GM12878 (cell line): Measurements from ENCODE around the gene ELOA. TPM values are rescaled to one million over a fixed set of nuclear protein-coding genes. Genes with fewer than 3 reads are reported as not detected.

ENCODE experiments used
- ATAC-seq: fragments of 200-7000 bp; cut with Tn5 transposase; 3 replicates; pipeline ENCODE4 v1.9.1; 2020; ENCODE audit warnings: mild to moderate bottlenecking, moderate library complexity
- BruUV-seq: library from RNA; stranded (reverse); fragments of 400-500 nt; replicated peaks from 2 replicates; lab custom pipeline; 2021; lab: Mats Ljungman, UMichigan
- CTCF ChIA-PET: fragments of 300-600 bp; sonication (Branson Sonifier 250); formaldehyde crosslinking; extraction: SDS; loops from one replicate; lab custom pipeline; 2021; ENCODE audit warnings: inconsistent platforms; lab: Yijun Ruan, JAX
- POLR2A ChIA-PET: fragments of 350-600 bp; formaldehyde crosslinking; extraction: SDS; loops from one replicate; lab custom pipeline; 2021; ENCODE audit warnings: inconsistent platforms; lab: Charles Lee
- RAD21 ChIA-PET: fragments of 300-600 bp; sonication (Branson Sonifier 250); formaldehyde crosslinking; loops from one replicate; lab custom pipeline; 2023; ENCODE audit warnings: antibody characterized with exemption; ENCODE audit not compliant: unreplicated experiment; lab: Charles Lee
- SMC1A ChIA-PET: fragments of 300-600 bp; sonication (Branson Sonifier 250); formaldehyde crosslinking; loops from one replicate; lab custom pipeline; 2023; ENCODE audit not compliant: unreplicated experiment, uncharacterized antibody; lab: Charles Lee
- DNase-seq: peaks from one replicate; pipeline ENCODE4 v3.0.0-alpha.2; 2011; ENCODE audit warnings: low read depth, low spot score
- FAIRE-seq: peaks from 3 replicates; lab custom pipeline; 2011; peaks lifted over from hg19 to GRCh38; lab: Jason Lieb, UNC
- H2AFZ ChIP-seq: 2 replicates; pipeline ENCODE4 v1.6.0; 2011; ENCODE audit warnings: low read depth, low read length, control low read depth; ENCODE audit not compliant: control insufficient read depth
- H3K27ac ChIP-seq: 2 replicates; pipeline ENCODE4 v1.5.1; 2011; ENCODE audit warnings: control low read depth; ENCODE audit not compliant: control insufficient read depth, insufficient read depth
- H3K27me3 ChIP-seq, 2 experiments: replicated peaks in 1 of 2; 2 replicates each; pipeline versions ENCODE4 v1.6.0 to v1.6.1; 2011; ENCODE audit warnings: low read length in 1 of 2; ENCODE audit not compliant: control insufficient read depth in 2 of 2, insufficient read depth in 2 of 2
- H3K36me3 ChIP-seq, 2 experiments: 2 replicates each; pipeline ENCODE4 v1.5.1; 2011; ENCODE audit warnings: low read length in 1 of 2; ENCODE audit not compliant: control insufficient read depth in 2 of 2, insufficient read depth in 2 of 2
- H3K4me1 ChIP-seq: 2 replicates; pipeline ENCODE4 v1.6.1; 2011; ENCODE audit warnings: mild to moderate bottlenecking, low read length, moderate library complexity, mixed read lengths; ENCODE audit not compliant: control insufficient read depth, insufficient read depth
- H3K4me2 ChIP-seq: 2 replicates; pipeline ENCODE4 v1.6.0; 2011; ENCODE audit warnings: control low read depth; ENCODE audit not compliant: control insufficient read depth, insufficient read depth
- H3K4me3 ChIP-seq: fragments of 200-600 bp; sonication (generic); 2 replicates; pipeline ENCODE4 v1.5.1; 2016
- H3K79me2 ChIP-seq: 2 replicates; pipeline ENCODE4 v1.6.0; 2011; ENCODE audit warnings: low read length; ENCODE audit not compliant: control insufficient read depth, insufficient read depth
- H3K9ac ChIP-seq: 2 replicates; pipeline ENCODE4 v1.8.0; 2011; ENCODE audit warnings: low read length, control low read depth, mixed read lengths; ENCODE audit not compliant: control insufficient read depth, insufficient read depth
- H3K9me3 ChIP-seq: replicated peaks from 3 replicates; pipeline ENCODE4 v1.5.1; 2011; ENCODE audit warnings: mild to moderate bottlenecking, low read length; ENCODE audit not compliant: control insufficient read depth, insufficient read depth
- H4K20me1 ChIP-seq: 2 replicates; pipeline ENCODE4 v1.6.0; 2011; ENCODE audit not compliant: control insufficient read depth, insufficient read depth
- NFYB ChIP-seq: IDR thresholded peaks from 2 replicates; pipeline ENCODE4 v1.6.1; 2011; ENCODE audit warnings: low read depth, mild to moderate bottlenecking, low read length, improper control_type of control experiment, moderate library complexity; ENCODE audit not compliant: insufficient read depth
- WGBS: methylation state at CpG from one replicate; pipeline ENCODE4 v1.1.6; 2016; ENCODE audit warnings: low lambda C conversion rate; ENCODE audit not compliant: insufficient replicate concordance, insufficient coverage; ENCODE audit errors: missing lambda C conversion rate; 5-methylcytosine and 5-hydroxymethylcytosine counted together
- in situ Hi-C: fragments of 300-500 bp; cut with MboI; formaldehyde crosslinking; loops from 9 replicates; pipeline ENCODE4 v1.14.3; 2018; ENCODE audit warnings: mixed read lengths
- intact Hi-C: fragments of 100-400 bp; cut with micrococcal nuclease; formaldehyde crosslinking; loops from one replicate; pipeline ENCODE4 v1.14.2; 2022; ENCODE audit not compliant: unreplicated experiment
- polyA plus RNA-seq, 11 experiments: library from polyadenylated mRNA; depleted of rRNA in 4 of 11; unstranded in 6 of 11; stranded (reverse) in 5 of 11; fragments of >200 nt; fragmentation: Nextera tagmentation in 4 of 11; fragmentation: Illumina TruSeq in 1 of 11; extraction: Ambion mirVana in 4 of 11; extraction: Trizol in 1 of 11; gene quantifications; 1 replicate in 1 of 11; 2 replicates in 10 of 11; pipeline versions ENCODE4 v1.2.1 to v1.2.3, GENCODE V29; 2011 to 2016; ENCODE audit warnings: inconsistent platforms in 2 of 11, missing spikeins in 2 of 11, low read depth in 1 of 11
- total RNA-seq, 4 experiments: library from RNA; depleted of rRNA in 3 of 4; stranded (reverse); fragments of >200 nt in 3 of 4; fragmentation: Illumina TruSeq in 1 of 4; extraction: Trizol in 1 of 4; gene quantifications; 2 replicates each; pipeline versions ENCODE4 v1.2.1 to v1.2.3, GENCODE V29; 2013 to 2021
- TF ChIP-seq, protein P1 (sequence below): fragments of 450-650 bp; IDR thresholded peaks from 2 replicates; pipeline ENCODE4 v1.6.1; 2017; ENCODE audit warnings: mild to moderate bottlenecking, low read depth, inconsistent platforms; ENCODE audit not compliant: poor library complexity, severe bottlenecking

The ELOA gene
- total and polyA plus RNA-seq, 10 of the 15 experiments (the other 5 are each of a cell fraction or from before 2014, with no cell fraction given), result 20.1 to 63.6 (median 39.8) TPM

DNA sequence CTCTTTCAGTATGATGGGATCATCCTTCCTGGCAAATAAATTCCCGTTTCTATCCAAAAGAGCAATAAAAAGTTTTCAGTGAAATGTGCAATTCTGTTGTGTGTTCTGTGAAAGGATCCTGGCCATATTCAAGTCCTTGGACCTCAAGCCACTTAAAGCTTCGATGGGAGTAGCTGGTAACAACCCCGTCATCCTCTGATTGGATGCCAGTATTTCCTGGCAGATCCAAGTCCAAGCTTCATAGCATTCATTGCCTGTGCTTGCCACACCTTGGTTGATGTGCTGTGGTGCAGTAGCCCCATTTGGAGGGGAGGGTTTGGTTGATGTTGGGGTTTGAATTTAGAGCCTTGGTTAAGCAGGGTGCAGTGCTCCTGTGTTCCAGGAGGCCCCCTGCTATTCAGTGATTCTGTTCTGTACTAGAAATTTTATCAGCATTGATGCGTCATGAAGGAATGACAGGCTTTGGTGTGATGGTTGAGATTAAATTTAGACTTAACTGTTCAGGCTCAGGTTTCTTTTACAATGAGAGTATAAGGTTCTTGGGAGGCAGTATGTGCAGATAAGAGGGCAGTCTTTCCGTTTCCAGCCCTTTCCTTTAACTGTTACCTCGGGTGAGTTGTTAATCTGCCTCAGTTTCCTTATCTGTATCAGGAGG, 46.8 kb upstream of the ELOA start:
- Histone ChIP-seq H3K27me3 (no peaks in the 10 kb centered on the region), H3K4me1 (peaks cover 11% of the 10 kb centered on the region), H4K20me1 (peaks cover 17% of the 10 kb centered on the region), H3K27ac (no peak overlapping the region)
- RAD21 ChIA-PET, result interaction anchor here (2.4 kb wide), 1 partner anchor 26 kb away, joined by 7 read pairs; no protein-coding TSS in a partner anchor
- in situ Hi-C loops, result no loop called here
- POLR2A ChIA-PET, result interaction anchor here (0.6 kb wide), 1 partner anchor 301 kb away, joined by 4 read pairs; no protein-coding TSS in a partner anchor
- TF ChIP-seq, protein P1, sequence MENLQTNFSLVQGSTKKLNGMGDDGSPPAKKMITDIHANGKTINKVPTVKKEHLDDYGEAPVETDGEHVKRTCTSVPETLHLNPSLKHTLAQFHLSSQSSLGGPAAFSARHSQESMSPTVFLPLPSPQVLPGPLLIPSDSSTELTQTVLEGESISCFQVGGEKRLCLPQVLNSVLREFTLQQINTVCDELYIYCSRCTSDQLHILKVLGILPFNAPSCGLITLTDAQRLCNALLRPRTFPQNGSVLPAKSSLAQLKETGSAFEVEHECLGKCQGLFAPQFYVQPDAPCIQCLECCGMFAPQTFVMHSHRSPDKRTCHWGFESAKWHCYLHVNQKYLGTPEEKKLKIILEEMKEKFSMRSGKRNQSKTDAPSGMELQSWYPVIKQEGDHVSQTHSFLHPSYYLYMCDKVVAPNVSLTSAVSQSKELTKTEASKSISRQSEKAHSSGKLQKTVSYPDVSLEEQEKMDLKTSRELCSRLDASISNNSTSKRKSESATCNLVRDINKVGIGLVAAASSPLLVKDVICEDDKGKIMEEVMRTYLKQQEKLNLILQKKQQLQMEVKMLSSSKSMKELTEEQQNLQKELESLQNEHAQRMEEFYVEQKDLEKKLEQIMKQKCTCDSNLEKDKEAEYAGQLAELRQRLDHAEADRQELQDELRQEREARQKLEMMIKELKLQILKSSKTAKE, result no peak
- peak; percentile 57; the same call in 1 of the 2 replicates for TF ChIP-seq NFYB
- TF ChIP-seq, all 136 proteins: peak for 1
- Histone ChIP-seq H3K9ac (no peak overlapping the region), H3K9me3 (no peaks in the 10 kb centered on the region), H3K36me3 (peaks cover 26 to 69% of the 10 kb centered on the region in 2 experiments), H3K4me2 (peak overlapping the region; percentile 69), H3K79me2 (peaks cover 85% of the 10 kb centered on the region), H3K4me3 (peak overlapping the region; percentile 87; the same call in 1 of the 2 replicates), H2AFZ (no peak overlapping the region)
- no peak for DNase-seq
- no peak for FAIRE-seq
- CTCF ChIA-PET, result interaction anchor here (0.6 to 10.5 kb wide), 7 partner anchors 9 to 259 kb away, joined by 3 to 155 read pairs (median 3); partner anchors contain the start of gene ELOA
- no TSS peak for BruUV-seq
- SMC1A ChIA-PET, result interaction anchor here (1.2 to 10.9 kb wide), 6 partner anchors 8 to 55 kb away, joined by 3 to 137 read pairs (median 4); partner anchors contain the start of gene ELOA
- 48% methylated on average over 6 of the region's 6 CpGs for WGBS
- no peak for ATAC-seq
- intact Hi-C loops, result loop anchor here (1.0 kb wide), 1 partner anchor 24 kb away; no protein-coding TSS in a partner anchor
